T-helper 17 cell (primary cell): Measurements from ENCODE around the gene CDH11. TPM values are rescaled to one million over a fixed set of nuclear protein-coding genes. Genes with fewer than 3 reads are reported as not detected.

Experiments used
- ATAC-seq: fragments of 150-1000 bp; cut with Tn5 transposase; 2 replicates; pipeline ENCODE4 v1.10.0; 2021; ENCODE audit warnings: mild to moderate bottlenecking, moderate library complexity
- DNase-seq, 3 donors: peaks; one replicate each; pipeline versions ENCODE4 v3.0.0 to v3.0.0-alpha.2; 2020 to 2021
- H3K9me3 ChIP-seq: one replicate; pipeline ENCODE4 v1.7.0; 2013; ENCODE audit warnings: low read length, mild to moderate bottlenecking; ENCODE audit not compliant: control insufficient read depth, poor library complexity, severe bottlenecking
- H3K27ac Mint-ChIP-seq: one replicate; pipeline ENCODE4 v1.8.0; 2022; ENCODE audit warnings: mild to moderate bottlenecking, moderate library complexity, mixed read lengths
- H3K27me3 Mint-ChIP-seq: one replicate; pipeline ENCODE4 v1.8.0; 2022; ENCODE audit warnings: mixed read lengths
- H3K36me3 Mint-ChIP-seq: one replicate; pipeline ENCODE4 v1.8.0; 2022; ENCODE audit warnings: low read depth, mixed read lengths
- H3K4me1 Mint-ChIP-seq: one replicate; pipeline ENCODE4 v1.8.0; 2022; ENCODE audit warnings: mild to moderate bottlenecking, mixed read lengths
- H3K4me3 Mint-ChIP-seq: one replicate; pipeline ENCODE4 v1.8.0; 2022; ENCODE audit warnings: mild to moderate bottlenecking, moderate library complexity, mixed read lengths
- total RNA-seq, 4 donors: library from RNA in 2 of 4; stranded (reverse) in 2 of 4; gene quantifications; one replicate each; pipeline ENCODE4 v1.2.3 and lab custom pipeline; 2022 to 2026

Gene CDH11
- total RNA-seq, 2 donors from 2014 or later: not detected

- Mint-ChIP-seq H3K4me3 (no peak overlapping the region), H3K27me3 (no peaks in the 10 kb centered on the region), H3K4me1 (no peaks in the 10 kb centered on the region), H3K27ac (no peak overlapping the region), H3K36me3 (no peaks in the 10 kb centered on the region)
- ATAC-seq (no peak), DNase-seq (no peak)
- no peaks in the 10 kb centered on the region for H3K9me3 ChIP-seq
These were observed 157.7 kb downstream of the CDH11 start for GRCh38 chr16:64964126-64964540.

- ATAC-seq (no peak), DNase-seq (no peak)
- Mint-ChIP-seq H3K4me1 (no peaks in the 10 kb centered on the region), H3K27ac (no peak overlapping the region), H3K4me3 (no peak overlapping the region), H3K36me3 (no peaks in the 10 kb centered on the region), H3K27me3 (no peaks in the 10 kb centered on the region)
- H3K9me3 ChIP-seq: no peaks in the 10 kb centered on the region
These were observed 159.1 kb downstream of the CDH11 start for GRCh38 chr16:64962786-64963185.

- ATAC-seq (no peak), DNase-seq (no peak)
- no peak overlapping the region for H3K4me3 Mint-ChIP-seq
- no peaks in the 10 kb centered on the region for H3K36me3 Mint-ChIP-seq
- H3K9me3 ChIP-seq: no peaks in the 10 kb centered on the region
- no peaks in the 10 kb centered on the region for H3K27me3 Mint-ChIP-seq
- no peak overlapping the region for H3K27ac Mint-ChIP-seq
- no peaks in the 10 kb centered on the region for H3K4me1 Mint-ChIP-seq
These were observed 164.6 kb downstream of the CDH11 start for GRCh38 chr16:64957246-64957645.

DNA sequence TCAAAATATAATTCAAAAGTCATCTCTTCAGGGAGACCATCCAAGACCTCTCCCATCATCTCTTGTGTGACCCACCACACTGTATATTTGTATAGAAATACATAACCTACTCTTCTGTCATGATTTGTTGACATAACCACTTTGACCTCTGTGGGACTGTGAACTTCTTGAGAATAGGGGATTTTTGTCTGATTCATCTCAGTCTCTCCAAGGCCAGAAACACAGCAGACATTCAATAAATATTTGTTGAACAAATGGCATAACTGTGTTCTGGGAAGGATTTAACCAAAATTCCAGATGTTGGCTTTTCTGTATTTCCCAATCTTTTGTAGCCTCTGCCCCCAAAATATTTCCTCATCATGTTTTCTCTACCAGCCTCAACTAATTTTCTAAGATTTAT is 169.7 kb downstream of the CDH11 start:
- no peak for ATAC-seq
- DNase-seq: no peak
- H3K27me3 Mint-ChIP-seq: no peaks in the 10 kb centered on the region

DNA sequence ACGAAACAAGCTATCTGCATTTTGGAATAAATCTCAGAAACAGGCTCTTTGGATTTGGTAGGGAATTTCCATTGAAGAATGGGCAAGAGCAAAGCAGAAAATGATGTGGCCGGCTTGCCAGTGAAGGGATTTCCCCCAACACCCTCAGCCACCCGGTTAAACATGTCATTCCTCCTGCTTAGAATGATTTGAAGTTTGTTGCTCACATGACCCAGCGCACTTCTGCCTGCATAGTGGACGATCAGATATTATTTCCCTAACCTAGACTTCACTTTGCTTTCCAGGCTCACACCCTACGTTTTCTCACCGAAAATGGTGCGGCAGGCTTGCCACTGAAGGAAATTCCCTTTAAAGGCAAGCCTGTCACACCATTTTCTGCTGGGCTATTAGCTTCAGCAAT is 170.7 kb downstream of the CDH11 start:
- Mint-ChIP-seq H3K27me3 (no peaks in the 10 kb centered on the region), H3K4me3 (no peak overlapping the region), H3K27ac (no peak overlapping the region), H3K4me1 (no peaks in the 10 kb centered on the region), H3K36me3 (no peaks in the 10 kb centered on the region)
- ATAC-seq (no peak), DNase-seq (no peak)
- H3K9me3 ChIP-seq: no peaks in the 10 kb centered on the region

More for the DNA sequence above, 169.7 kb downstream of the CDH11 start:
- Mint-ChIP-seq H3K4me1 (no peaks in the 10 kb centered on the region), H3K36me3 (no peaks in the 10 kb centered on the region), H3K27ac (no peak overlapping the region), H3K4me3 (no peak overlapping the region)
- no peaks in the 10 kb centered on the region for H3K9me3 ChIP-seq

GRCh38 chr16:64950731-64951130 is 171.1 kb downstream of the CDH11 start:
- no peaks in the 10 kb centered on the region for H3K27me3 Mint-ChIP-seq

GRCh38 chr16:64950262-64950661 is 171.6 kb downstream of the CDH11 start:
- no peaks in the 10 kb centered on the region for H3K36me3 Mint-ChIP-seq
- ATAC-seq (no peak), DNase-seq (no peak)
- no peaks in the 10 kb centered on the region for H3K27me3 Mint-ChIP-seq
- H3K27ac Mint-ChIP-seq: no peak overlapping the region
- H3K4me3 Mint-ChIP-seq: no peak overlapping the region
- H3K4me1 Mint-ChIP-seq: no peaks in the 10 kb centered on the region
- H3K9me3 ChIP-seq: no peaks in the 10 kb centered on the region

More at GRCh38 chr16:64950731-64951130, 171.1 kb downstream of the CDH11 start:
- no peak overlapping the region for H3K27ac Mint-ChIP-seq
- ATAC-seq: no peak
- H3K4me3 Mint-ChIP-seq: no peak overlapping the region
- no peak for DNase-seq
- no peaks in the 10 kb centered on the region for H3K4me1 Mint-ChIP-seq
- no peaks in the 10 kb centered on the region for H3K36me3 Mint-ChIP-seq
- H3K9me3 ChIP-seq: no peaks in the 10 kb centered on the region

- no peak for ATAC-seq
- no peaks in the 10 kb centered on the region for H3K36me3 Mint-ChIP-seq
- no peaks in the 10 kb centered on the region for H3K27me3 Mint-ChIP-seq
- H3K4me3 Mint-ChIP-seq: no peak overlapping the region
- no peaks in the 10 kb centered on the region for H3K9me3 ChIP-seq
- DNase-seq: no peak
- H3K4me1 Mint-ChIP-seq: no peaks in the 10 kb centered on the region
- no peak overlapping the region for H3K27ac Mint-ChIP-seq
These were observed 173.8 kb downstream of the CDH11 start for GRCh38 chr16:64948056-64948455.

GRCh38 chr16:64947651-64948050 is 174.2 kb downstream of the CDH11 start:
- H3K27ac Mint-ChIP-seq: no peak overlapping the region
- no peak overlapping the region for H3K4me3 Mint-ChIP-seq
- no peaks in the 10 kb centered on the region for H3K27me3 Mint-ChIP-seq
- no peaks in the 10 kb centered on the region for H3K9me3 ChIP-seq
- no peak for ATAC-seq
- no peaks in the 10 kb centered on the region for H3K36me3 Mint-ChIP-seq
- no peaks in the 10 kb centered on the region for H3K4me1 Mint-ChIP-seq
- DNase-seq: no peak

DNA sequence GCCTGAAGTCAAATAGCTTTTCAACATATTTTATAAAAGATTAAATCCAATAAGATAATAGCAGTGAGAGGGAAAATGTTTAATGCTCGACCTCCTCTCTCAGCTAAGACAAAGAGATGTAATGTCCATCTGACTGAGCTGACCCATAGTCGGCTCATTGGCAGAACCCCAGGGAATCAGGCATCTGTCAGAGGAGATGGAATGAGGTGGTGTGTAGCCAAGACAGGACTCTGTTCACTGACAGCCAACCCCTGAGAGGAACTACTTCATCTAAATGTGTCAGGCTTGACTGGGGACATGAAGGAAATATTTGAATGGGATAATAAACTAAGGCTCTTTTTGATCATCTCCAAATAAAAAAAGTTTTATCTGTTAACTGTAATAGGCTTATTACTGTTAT is 188.0 kb downstream of the CDH11 start:
- Mint-ChIP-seq H3K27ac (no peak overlapping the region), H3K27me3 (no peaks in the 10 kb centered on the region), H3K4me3 (no peak overlapping the region), H3K4me1 (no peaks in the 10 kb centered on the region), H3K36me3 (no peaks in the 10 kb centered on the region)
- no peaks in the 10 kb centered on the region for H3K9me3 ChIP-seq
- DNase-seq (no peak), ATAC-seq (no peak)

GRCh38 chr16:64926476-64926875 is 195.4 kb downstream of the CDH11 start:
- no peak overlapping the region for H3K27ac Mint-ChIP-seq
- no peaks in the 10 kb centered on the region for H3K4me1 Mint-ChIP-seq
- DNase-seq (no peak), ATAC-seq (no peak)
- H3K27me3 Mint-ChIP-seq: no peaks in the 10 kb centered on the region
- no peaks in the 10 kb centered on the region for H3K9me3 ChIP-seq
- H3K36me3 Mint-ChIP-seq: no peaks in the 10 kb centered on the region
- H3K4me3 Mint-ChIP-seq: no peak overlapping the region

DNA sequence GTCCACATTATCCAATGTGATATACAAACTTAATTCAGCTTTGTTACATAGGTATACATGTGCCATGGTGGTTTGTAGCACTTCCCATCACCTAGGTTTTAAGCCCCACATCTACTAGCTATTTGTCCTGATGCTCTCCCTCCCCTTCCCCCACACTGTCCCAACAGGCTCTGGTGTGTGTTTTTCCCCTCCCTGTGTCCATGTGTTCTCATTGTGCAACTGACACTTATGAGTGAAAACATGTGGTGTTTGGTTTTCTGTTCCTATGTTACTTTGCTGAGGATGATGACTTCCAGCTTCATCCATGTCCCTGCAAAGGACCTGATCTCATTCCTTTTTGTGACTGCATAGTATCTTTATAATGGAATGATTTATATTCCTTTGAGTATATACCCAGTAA is 196.7 kb downstream of the CDH11 start:
- Mint-ChIP-seq H3K27me3 (no peaks in the 10 kb centered on the region), H3K4me3 (no peak overlapping the region), H3K4me1 (no peaks in the 10 kb centered on the region), H3K27ac (no peak overlapping the region), H3K36me3 (no peaks in the 10 kb centered on the region)
- H3K9me3 ChIP-seq: no peaks in the 10 kb centered on the region
- ATAC-seq (no peak), DNase-seq (no peak)

GRCh38 chr16:64924086-64924485 is 197.8 kb downstream of the CDH11 start:
- H3K36me3 Mint-ChIP-seq: no peaks in the 10 kb centered on the region
- ATAC-seq (no peak), DNase-seq (no peak)
- H3K27me3 Mint-ChIP-seq: no peaks in the 10 kb centered on the region
- H3K27ac Mint-ChIP-seq: no peak overlapping the region
- H3K4me1 Mint-ChIP-seq: no peaks in the 10 kb centered on the region
- no peak overlapping the region for H3K4me3 Mint-ChIP-seq
- no peaks in the 10 kb centered on the region for H3K9me3 ChIP-seq

- H3K9me3 ChIP-seq: no peaks in the 10 kb centered on the region
- no peak overlapping the region for H3K27ac Mint-ChIP-seq
- no peaks in the 10 kb centered on the region for H3K36me3 Mint-ChIP-seq
- H3K4me1 Mint-ChIP-seq: no peaks in the 10 kb centered on the region
- ATAC-seq: no peak
- no peaks in the 10 kb centered on the region for H3K27me3 Mint-ChIP-seq
- no peak overlapping the region for H3K4me3 Mint-ChIP-seq
- DNase-seq: no peak
These were observed 201.8 kb downstream of the CDH11 start for GRCh38 chr16:64919929-64920607.
